PFSK-1 (cell line): ENCODE measurements around the gene IL17C.

Source experiments
- POLR2AphosphoS5 ChIP-seq: IDR thresholded peaks from 2 replicates; pipeline ENCODE4 v1.6.1; 2012; ENCODE audit warnings: low read depth, mild to moderate bottlenecking, control low read depth, low read length, moderate library complexity
- REST ChIP-seq, 2 experiments: IDR thresholded peaks; 2 replicates each; pipeline versions ENCODE4 v1.6.1 to v1.8.0; 2011 to 2012; ENCODE audit warnings: low read depth in 2 of 2, low read length in 2 of 2, control low read depth in 1 of 2, inconsistent platforms in 1 of 2, mild to moderate bottlenecking in 1 of 2, moderate library complexity in 1 of 2; ENCODE audit not compliant: insufficient read depth in 1 of 2
- SIN3A ChIP-seq: IDR thresholded peaks from 2 replicates; pipeline ENCODE4 v1.6.1; 2012; ENCODE audit warnings: mild to moderate bottlenecking, low read length, moderate library complexity, borderline replicate concordance; ENCODE audit not compliant: insufficient read depth
- TAF1 ChIP-seq: IDR thresholded peaks from 2 replicates; pipeline ENCODE4 v1.6.1; 2012; ENCODE audit warnings: low read length, control low read depth, borderline replicate concordance; ENCODE audit not compliant: insufficient read depth

- TF ChIP-seq SIN3A, result 0 out of 2 replicates have a peak, but pooled peaks have one; percentile 23
- no peak for TF ChIP-seq REST (IDR thresholded peaks at IDR 0.05; ENCODE audit: insufficient read depth in 1 of 2, low read depth in 2 of 2, low read length in 2 of 2)
- no peak for TF ChIP-seq TAF1
- no peak for TF ChIP-seq POLR2AphosphoS5
These were observed 11.8 kb downstream of the IL17C start for GRCh38 chr16:88649924-88650748.
